PFSK-1 (cell line): ENCODE results near the gene LPCAT1.

Source experiments
- POLR2AphosphoS5 ChIP-seq: IDR thresholded peaks from 2 replicates; pipeline ENCODE4 v1.6.1; 2012; ENCODE audit warnings: low read depth, mild to moderate bottlenecking, control low read depth, low read length, moderate library complexity
- TAF1 ChIP-seq: IDR thresholded peaks from 2 replicates; pipeline ENCODE4 v1.6.1; 2012; ENCODE audit warnings: low read length, control low read depth, borderline replicate concordance; ENCODE audit not compliant: insufficient read depth
- TF ChIP-seq, protein P1 (sequence below), 2 experiments: IDR thresholded peaks; 2 replicates each; pipeline versions ENCODE4 v1.6.1 to v1.8.0; 2011 to 2012; ENCODE audit warnings: low read depth in 2 of 2, low read length in 2 of 2, control low read depth in 1 of 2, inconsistent platforms in 1 of 2, mild to moderate bottlenecking in 1 of 2, moderate library complexity in 1 of 2; ENCODE audit not compliant: insufficient read depth in 1 of 2

DNA sequence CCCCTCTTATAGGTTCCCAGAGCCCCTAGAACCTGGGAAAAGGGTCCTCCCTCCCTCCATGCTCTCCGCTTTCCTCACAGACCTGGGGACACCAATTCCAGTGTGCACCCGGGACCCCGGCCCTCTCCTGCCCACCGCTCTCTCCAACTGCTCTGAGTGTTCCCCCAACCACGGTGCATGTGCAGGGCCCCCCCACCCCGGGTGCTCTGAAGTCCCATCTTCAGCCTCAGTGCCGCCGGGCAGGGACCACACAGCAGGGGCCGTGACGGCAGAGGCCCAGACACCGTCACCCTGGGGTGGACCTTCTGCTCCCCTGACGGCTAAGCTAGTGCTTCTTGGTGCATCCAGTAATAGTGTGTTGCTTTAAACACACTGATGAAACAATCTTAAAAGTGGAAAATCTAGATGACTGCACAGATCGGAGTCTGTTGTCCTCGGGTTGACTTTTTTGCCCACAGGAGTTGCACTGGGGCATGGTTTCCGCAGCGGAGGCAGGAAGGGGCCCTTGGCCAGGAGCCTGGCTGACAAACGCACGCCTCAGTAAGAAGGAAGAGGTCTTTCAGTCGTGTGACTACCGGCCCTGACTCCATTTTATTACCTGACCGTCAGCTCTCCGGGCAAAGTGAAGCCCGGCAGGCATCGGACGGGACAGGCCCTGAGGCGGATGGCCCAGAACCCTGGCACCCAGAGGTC lies 42.3 kb downstream of the LPCAT1 start:
- TF ChIP-seq, protein P1, sequence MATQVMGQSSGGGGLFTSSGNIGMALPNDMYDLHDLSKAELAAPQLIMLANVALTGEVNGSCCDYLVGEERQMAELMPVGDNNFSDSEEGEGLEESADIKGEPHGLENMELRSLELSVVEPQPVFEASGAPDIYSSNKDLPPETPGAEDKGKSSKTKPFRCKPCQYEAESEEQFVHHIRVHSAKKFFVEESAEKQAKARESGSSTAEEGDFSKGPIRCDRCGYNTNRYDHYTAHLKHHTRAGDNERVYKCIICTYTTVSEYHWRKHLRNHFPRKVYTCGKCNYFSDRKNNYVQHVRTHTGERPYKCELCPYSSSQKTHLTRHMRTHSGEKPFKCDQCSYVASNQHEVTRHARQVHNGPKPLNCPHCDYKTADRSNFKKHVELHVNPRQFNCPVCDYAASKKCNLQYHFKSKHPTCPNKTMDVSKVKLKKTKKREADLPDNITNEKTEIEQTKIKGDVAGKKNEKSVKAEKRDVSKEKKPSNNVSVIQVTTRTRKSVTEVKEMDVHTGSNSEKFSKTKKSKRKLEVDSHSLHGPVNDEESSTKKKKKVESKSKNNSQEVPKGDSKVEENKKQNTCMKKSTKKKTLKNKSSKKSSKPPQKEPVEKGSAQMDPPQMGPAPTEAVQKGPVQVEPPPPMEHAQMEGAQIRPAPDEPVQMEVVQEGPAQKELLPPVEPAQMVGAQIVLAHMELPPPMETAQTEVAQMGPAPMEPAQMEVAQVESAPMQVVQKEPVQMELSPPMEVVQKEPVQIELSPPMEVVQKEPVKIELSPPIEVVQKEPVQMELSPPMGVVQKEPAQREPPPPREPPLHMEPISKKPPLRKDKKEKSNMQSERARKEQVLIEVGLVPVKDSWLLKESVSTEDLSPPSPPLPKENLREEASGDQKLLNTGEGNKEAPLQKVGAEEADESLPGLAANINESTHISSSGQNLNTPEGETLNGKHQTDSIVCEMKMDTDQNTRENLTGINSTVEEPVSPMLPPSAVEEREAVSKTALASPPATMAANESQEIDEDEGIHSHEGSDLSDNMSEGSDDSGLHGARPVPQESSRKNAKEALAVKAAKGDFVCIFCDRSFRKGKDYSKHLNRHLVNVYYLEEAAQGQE (IDR thresholded peaks at IDR 0.05; ENCODE audit: insufficient read depth in 1 of 2, low read depth in 2 of 2, low read length in 2 of 2) = no peak
- no peak for TF ChIP-seq POLR2AphosphoS5
- TF ChIP-seq TAF1 = no peak
